Hepatocyte (in vitro differentiated cells): ENCODE results near the gene INTS11. TPM values are rescaled to one million over a fixed set of nuclear protein-coding genes. Genes with fewer than 3 reads are reported as not detected.

Experiments used
- DNase-seq: peaks from one replicate; pipeline ENCODE4 v3.0.0-alpha.2; 2016; ENCODE audit warnings: low spot score
- H2AFZ ChIP-seq: fragments of 200-600 bp; sonication (generic); 2 replicates; pipeline ENCODE4 v1.6.0; 2016; ENCODE audit warnings: antibody characterized with exemption, mild to moderate bottlenecking
- H3K27ac ChIP-seq: fragments of 200-600 bp; sonication (generic); 2 replicates; pipeline ENCODE4 v1.5.1; 2016; ENCODE audit warnings: mild to moderate bottlenecking
- H3K27me3 ChIP-seq: fragments of 200-600 bp; sonication (generic); 2 replicates; pipeline ENCODE4 v1.6.1; 2016
- H3K36me3 ChIP-seq: fragments of 200-600 bp; sonication (generic); replicated peaks from 2 replicates; pipeline ENCODE4 v1.5.1; 2016; ENCODE audit warnings: low read depth; ENCODE audit not compliant: insufficient read depth
- H3K4me1 ChIP-seq: fragments of 200-600 bp; sonication (generic); 2 replicates; pipeline ENCODE4 v1.5.1; 2016; ENCODE audit warnings: mild to moderate bottlenecking, moderate library complexity; ENCODE audit not compliant: insufficient read depth
- H3K4me2 ChIP-seq: fragments of 200-600 bp; sonication (generic); 2 replicates; pipeline ENCODE4 v1.6.0; 2016
- H3K4me3 ChIP-seq: fragments of 200-600 bp; sonication (generic); 2 replicates; pipeline ENCODE4 v1.5.1; 2016; ENCODE audit warnings: mild to moderate bottlenecking
- H3K79me2 ChIP-seq: fragments of 200-600 bp; sonication (generic); 2 replicates; pipeline ENCODE4 v1.6.0; 2017; ENCODE audit warnings: mild to moderate bottlenecking
- H3K9me2 ChIP-seq: fragments of 200-600 bp; sonication (generic); replicated peaks from 2 replicates; pipeline ENCODE4 v1.6.0; 2017; ENCODE audit warnings: mild to moderate bottlenecking; ENCODE audit not compliant: insufficient read depth
- H3K9me3 ChIP-seq: fragments of 200-600 bp; sonication (generic); 2 replicates; pipeline ENCODE4 v1.5.1; 2016; ENCODE audit warnings: low read depth, mild to moderate bottlenecking
- H4K20me1 ChIP-seq: fragments of 200-600 bp; sonication (generic); 2 replicates; pipeline ENCODE4 v1.6.0; 2016; ENCODE audit warnings: mild to moderate bottlenecking; ENCODE audit not compliant: insufficient read depth, poor library complexity, severe bottlenecking
- EZH2 ChIP-seq: fragments of 200-600 bp; sonication (generic); IDR thresholded peaks from 2 replicates; pipeline ENCODE4 v1.6.1; 2016; ENCODE audit warnings: antibody characterized with exemption, mild to moderate bottlenecking, borderline replicate concordance
- EZH2phosphoT487 ChIP-seq: fragments of 200-600 bp; sonication (generic); IDR thresholded peaks from one replicate; pipeline ENCODE4 v1.6.1; 2018; ENCODE audit warnings: antibody characterized with exemption, mild to moderate bottlenecking, low read depth, moderate library complexity; ENCODE audit not compliant: unreplicated experiment, severe bottlenecking
- WGBS: methylation state at CpG from one replicate; pipeline ENCODE4 v1.1.6; 2016; ENCODE audit warnings: low lambda C conversion rate; ENCODE audit errors: missing lambda C conversion rate; 5-methylcytosine and 5-hydroxymethylcytosine counted together
- polyA plus RNA-seq: library from polyadenylated mRNA; unstranded; fragments of >200 nt; fragmentation: Nextera tagmentation; extraction: Ambion mirVana; gene quantifications from 2 replicates; pipeline ENCODE4 v1.2.1, GENCODE V29; 2016
- total RNA-seq: library from RNA; depleted of rRNA; stranded (reverse); fragments of >200 nt; gene quantifications from 2 replicates; pipeline ENCODE4 v1.2.3, GENCODE V29; 2014
- TF ChIP-seq, protein P1 (sequence below): fragments of 200-600 bp; sonication (generic); IDR thresholded peaks from 2 replicates; pipeline ENCODE4 v1.5.1; 2016; ENCODE audit warnings: antibody characterized with exemption, mild to moderate bottlenecking; ENCODE audit not compliant: poor library complexity

The INTS11 gene
- total and polyA plus RNA-seq, 2 experiments from 2014 or later, result 80.4 to 80.6 TPM

DNA sequence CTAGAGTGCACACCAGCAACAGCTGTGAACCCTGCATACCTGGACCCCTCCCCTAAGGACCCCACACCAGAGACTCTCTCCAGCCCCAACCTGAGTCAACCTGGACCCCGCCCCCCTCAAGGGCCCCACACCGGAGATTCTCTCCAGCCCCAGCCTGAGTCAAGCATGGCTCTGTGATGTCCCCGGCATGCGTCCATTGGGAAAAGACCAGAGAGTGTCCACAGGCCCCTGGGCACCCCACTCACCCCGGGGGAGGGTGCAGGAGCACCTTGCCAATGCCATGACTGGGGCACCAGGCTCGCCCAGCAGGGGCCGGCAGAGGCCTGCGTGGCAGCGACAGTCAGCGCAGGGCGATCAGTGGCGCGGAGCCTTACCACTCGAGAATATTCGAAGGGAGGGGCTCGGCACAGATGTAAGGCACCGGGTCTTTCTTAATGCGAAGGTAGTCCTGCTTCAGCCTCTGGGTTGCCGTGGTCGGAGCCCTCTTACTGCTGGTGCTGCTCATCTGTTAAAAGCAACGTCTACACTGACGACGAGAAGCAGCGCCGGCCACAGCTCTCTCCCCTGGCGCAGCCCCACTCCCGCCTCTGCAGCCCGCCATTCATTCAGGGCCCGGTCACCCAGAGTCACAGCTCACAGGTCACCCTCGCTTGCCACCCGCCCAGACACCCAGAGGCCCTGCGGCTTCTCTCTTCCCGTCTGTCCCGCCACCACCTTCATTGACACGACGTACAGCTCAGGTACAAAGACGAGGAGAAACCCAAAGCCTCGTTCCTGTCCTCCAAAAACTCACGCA, 56.8 kb downstream of the INTS11 start:
- Histone ChIP-seq H3K79me2 (peaks cover 80% of the 10 kb centered on the region), H3K4me3 (no peak overlapping the region), H3K9me2 (no peaks in the 10 kb centered on the region), H2AFZ (no peak overlapping the region), H4K20me1 (peaks cover 68% of the 10 kb centered on the region), H3K9me3 (no peaks in the 10 kb centered on the region), H3K36me3 (no peaks in the 10 kb centered on the region), H3K4me1 (peaks cover 21% of the 10 kb centered on the region), H3K27me3 (no peaks in the 10 kb centered on the region), H3K4me2 (no peak overlapping the region), H3K27ac (no peak overlapping the region)
- 96% methylated on average over 39 of the region's 39 CpGs for WGBS
- no peak for DNase-seq
- TF ChIP-seq, protein P1, sequence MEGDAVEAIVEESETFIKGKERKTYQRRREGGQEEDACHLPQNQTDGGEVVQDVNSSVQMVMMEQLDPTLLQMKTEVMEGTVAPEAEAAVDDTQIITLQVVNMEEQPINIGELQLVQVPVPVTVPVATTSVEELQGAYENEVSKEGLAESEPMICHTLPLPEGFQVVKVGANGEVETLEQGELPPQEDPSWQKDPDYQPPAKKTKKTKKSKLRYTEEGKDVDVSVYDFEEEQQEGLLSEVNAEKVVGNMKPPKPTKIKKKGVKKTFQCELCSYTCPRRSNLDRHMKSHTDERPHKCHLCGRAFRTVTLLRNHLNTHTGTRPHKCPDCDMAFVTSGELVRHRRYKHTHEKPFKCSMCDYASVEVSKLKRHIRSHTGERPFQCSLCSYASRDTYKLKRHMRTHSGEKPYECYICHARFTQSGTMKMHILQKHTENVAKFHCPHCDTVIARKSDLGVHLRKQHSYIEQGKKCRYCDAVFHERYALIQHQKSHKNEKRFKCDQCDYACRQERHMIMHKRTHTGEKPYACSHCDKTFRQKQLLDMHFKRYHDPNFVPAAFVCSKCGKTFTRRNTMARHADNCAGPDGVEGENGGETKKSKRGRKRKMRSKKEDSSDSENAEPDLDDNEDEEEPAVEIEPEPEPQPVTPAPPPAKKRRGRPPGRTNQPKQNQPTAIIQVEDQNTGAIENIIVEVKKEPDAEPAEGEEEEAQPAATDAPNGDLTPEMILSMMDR, result no peak
- TF ChIP-seq EZH2, result no peak
- TF ChIP-seq EZH2phosphoT487, result no peak

DNA sequence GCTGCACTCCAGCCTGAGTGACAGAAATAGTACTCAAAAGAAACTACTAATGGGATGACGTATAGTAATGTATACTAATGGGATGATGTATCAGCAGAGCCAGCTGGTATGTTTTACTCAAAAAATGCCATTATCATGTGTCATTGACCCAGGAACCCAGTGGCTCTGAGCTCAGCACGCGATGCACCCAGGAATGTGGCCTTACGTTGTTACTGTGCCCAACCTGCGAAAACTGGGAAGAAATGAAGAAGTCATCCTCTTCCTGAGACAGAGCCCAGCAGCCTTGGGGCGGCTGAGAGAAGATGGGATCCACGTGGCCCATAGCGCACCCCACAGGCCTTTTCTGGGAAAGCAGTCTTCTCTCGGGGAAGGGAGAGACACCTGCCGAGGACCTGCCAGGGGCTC, 59.6 kb downstream of the INTS11 start:
- no peak overlapping the region for H3K4me3 ChIP-seq
- H3K79me2 ChIP-seq, result peaks cover 52% of the 10 kb centered on the region
- H4K20me1 ChIP-seq, result peaks cover 42% of the 10 kb centered on the region
- H3K36me3 ChIP-seq, result no peaks in the 10 kb centered on the region
- no peak for TF ChIP-seq EZH2phosphoT487
- TF ChIP-seq, protein P1, result peak; percentile 18
- no peaks in the 10 kb centered on the region for H3K27me3 ChIP-seq
- no peak overlapping the region for H2AFZ ChIP-seq
- 88% methylated on average over 10 of the region's 10 CpGs for WGBS
- no peaks in the 10 kb centered on the region for H3K9me3 ChIP-seq
- H3K4me1 ChIP-seq, result no peaks in the 10 kb centered on the region
- no peaks in the 10 kb centered on the region for H3K9me2 ChIP-seq
- no peak for DNase-seq
- H3K4me2 ChIP-seq, result no peak overlapping the region
- no peak overlapping the region for H3K27ac ChIP-seq

DNA sequence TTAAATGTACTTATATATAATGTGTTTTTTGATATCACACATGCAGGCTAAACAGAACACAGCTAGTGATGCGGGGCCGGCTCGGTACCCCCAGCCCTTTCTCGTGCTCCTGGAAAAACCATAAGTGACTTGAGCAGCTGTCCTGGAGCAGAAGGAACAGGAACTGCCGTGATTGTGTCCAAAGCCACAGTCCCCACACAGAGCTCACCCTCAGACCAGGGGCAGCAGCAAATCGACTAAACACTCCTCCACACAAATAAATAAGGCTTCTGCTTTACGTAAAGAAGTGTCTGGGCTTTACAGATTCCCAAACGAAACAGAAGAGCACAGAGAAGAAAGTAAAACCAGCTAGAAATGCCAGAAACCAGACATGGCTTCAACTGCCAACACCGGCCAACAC, 60.4 kb downstream of the INTS11 start:
- Histone ChIP-seq H3K9me2 (no peaks in the 10 kb centered on the region), H2AFZ (no peak overlapping the region), H3K9me3 (no peaks in the 10 kb centered on the region), H3K36me3 (no peaks in the 10 kb centered on the region), H3K27me3 (no peaks in the 10 kb centered on the region), H3K4me2 (no peak overlapping the region), H4K20me1 (peaks cover 35% of the 10 kb centered on the region), H3K27ac (no peak overlapping the region), H3K4me1 (no peaks in the 10 kb centered on the region), H3K79me2 (peaks cover 47% of the 10 kb centered on the region), H3K4me3 (no peak overlapping the region)
- DNase-seq, result no peak
- TF ChIP-seq EZH2 (no peak), EZH2phosphoT487 (no peak)
- TF ChIP-seq, protein P1, result no peak
- 82% methylated on average over 9 of the region's 9 CpGs for WGBS
